Gastrocnemius medialis (tissue), 4 donors: ENCODE measurements around the gene VPS8. TPM values are rescaled to one million over a fixed set of nuclear protein-coding genes. Genes with fewer than 3 reads are reported as not detected.

Experiments used
- ATAC-seq, 2 donors: fragments of 150-250 bp; one replicate each; pipeline ENCODE4 v1.9.1; 2016
- DNase-seq, 2 donors: peaks; one replicate each; pipeline ENCODE4 v3.0.0-alpha.2; 2019
- H3K27ac ChIP-seq, 4 donors: fragments of 200-600 bp; sonication (generic); 1 replicate in 1 of 4; 2 replicates in 3 of 4; pipeline ENCODE4 v1.5.1; 2016 to 2018; ENCODE audit warnings: mild to moderate bottlenecking in 2 of 4, moderate library complexity in 1 of 4
- H3K27me3 ChIP-seq, 3 donors: fragments of 200-600 bp; sonication (generic) in 2 of 3; 1 replicate in 1 of 3; 2 replicates in 2 of 3; pipeline versions ENCODE4 v1.5.1 to v1.6.0; 2016 to 2019; ENCODE audit warnings: mild to moderate bottlenecking in 1 of 3, moderate library complexity in 1 of 3
- H3K36me3 ChIP-seq, 2 donors: fragments of 200-600 bp; sonication (generic) in 1 of 2; one replicate each; pipeline ENCODE4 v1.5.1; 2017 to 2018
- H3K4me1 ChIP-seq, 2 donors: fragments of 200-600 bp; sonication (generic) in 1 of 2; one replicate each; pipeline ENCODE4 v1.5.1; 2016 to 2017; ENCODE audit warnings: mild to moderate bottlenecking in 2 of 2
- H3K4me3 ChIP-seq, 4 donors: fragments of 200-600 bp; sonication (generic) in 3 of 4; 1 replicate in 1 of 4; 2 replicates in 3 of 4; pipeline ENCODE4 v1.5.1; 2016 to 2019; ENCODE audit warnings: mild to moderate bottlenecking in 2 of 4
- H3K9me3 ChIP-seq, 3 donors: fragments of 200-600 bp; sonication (generic) in 2 of 3; 1 replicate in 1 of 3; 2 replicates in 2 of 3; pipeline ENCODE4 v1.5.1; 2016 to 2019
- POLR2A ChIP-seq, 2 donors: fragments of 450-650 bp; IDR thresholded peaks; one replicate each; pipeline ENCODE4 v1.6.1; 2017; ENCODE audit warnings: antibody characterized with exemption in 2 of 2, mild to moderate bottlenecking in 2 of 2, moderate library complexity in 2 of 2
- in situ Hi-C, 4 donors: fragments of 200-750 bp; cut with MboI; loops; one replicate each; pipeline versions ENCODE4 v1.15.0 to v1.8.0; 2017; ENCODE audit warnings: low sequenced_read_pairs in 4 of 4
- intact Hi-C: fragments of 100-400 bp; cut with DNase I; formaldehyde crosslinking; loops from one replicate; pipeline ENCODE4 v1.15.1; 2023; ENCODE audit warnings: low total_unique reads
- total RNA-seq, 4 donors: library from RNA; depleted of rRNA; stranded (reverse); fragments of >200 nt; gene quantifications; one replicate each; pipeline versions ENCODE4 v1.1.0 to v1.2.3, GENCODE V29; 2016
- TF ChIP-seq, protein P1 (sequence below), 5 experiments: fragments of 450-650 bp in 3 of 5; fragments of 200-600 bp in 2 of 5; sonication (generic) in 2 of 5; IDR thresholded peaks in 4 of 5; conservative IDR thresholded peaks in 1 of 5; 1 replicate in 4 of 5; 2 replicates in 1 of 5; pipeline ENCODE4 v1.5.1; 2016 to 2019; ENCODE audit warnings: antibody characterized with exemption in 5 of 5, mild to moderate bottlenecking in 3 of 5, moderate library complexity in 3 of 5

VPS8 gene
- total RNA-seq, 4 donors from 2014 or later, result 37.2 to 64.1 (median 51.2) TPM

GRCh38 chr3:184786280-184786941 lies 25.6 kb upstream of the VPS8 start:
- intact Hi-C loops, result no loop called here
- H3K4me3 ChIP-seq, result peak overlapping the region in 1 of 4 donors; percentile 2
- no peak for TF ChIP-seq POLR2A (IDR thresholded peaks at IDR 0.05)
- TF ChIP-seq, protein P1, sequence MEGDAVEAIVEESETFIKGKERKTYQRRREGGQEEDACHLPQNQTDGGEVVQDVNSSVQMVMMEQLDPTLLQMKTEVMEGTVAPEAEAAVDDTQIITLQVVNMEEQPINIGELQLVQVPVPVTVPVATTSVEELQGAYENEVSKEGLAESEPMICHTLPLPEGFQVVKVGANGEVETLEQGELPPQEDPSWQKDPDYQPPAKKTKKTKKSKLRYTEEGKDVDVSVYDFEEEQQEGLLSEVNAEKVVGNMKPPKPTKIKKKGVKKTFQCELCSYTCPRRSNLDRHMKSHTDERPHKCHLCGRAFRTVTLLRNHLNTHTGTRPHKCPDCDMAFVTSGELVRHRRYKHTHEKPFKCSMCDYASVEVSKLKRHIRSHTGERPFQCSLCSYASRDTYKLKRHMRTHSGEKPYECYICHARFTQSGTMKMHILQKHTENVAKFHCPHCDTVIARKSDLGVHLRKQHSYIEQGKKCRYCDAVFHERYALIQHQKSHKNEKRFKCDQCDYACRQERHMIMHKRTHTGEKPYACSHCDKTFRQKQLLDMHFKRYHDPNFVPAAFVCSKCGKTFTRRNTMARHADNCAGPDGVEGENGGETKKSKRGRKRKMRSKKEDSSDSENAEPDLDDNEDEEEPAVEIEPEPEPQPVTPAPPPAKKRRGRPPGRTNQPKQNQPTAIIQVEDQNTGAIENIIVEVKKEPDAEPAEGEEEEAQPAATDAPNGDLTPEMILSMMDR (IDR thresholded peaks at IDR 0.05 in 4 of 5, conservative IDR thresholded peaks at IDR 0.05 in 1 of 5), result no peak

DNA sequence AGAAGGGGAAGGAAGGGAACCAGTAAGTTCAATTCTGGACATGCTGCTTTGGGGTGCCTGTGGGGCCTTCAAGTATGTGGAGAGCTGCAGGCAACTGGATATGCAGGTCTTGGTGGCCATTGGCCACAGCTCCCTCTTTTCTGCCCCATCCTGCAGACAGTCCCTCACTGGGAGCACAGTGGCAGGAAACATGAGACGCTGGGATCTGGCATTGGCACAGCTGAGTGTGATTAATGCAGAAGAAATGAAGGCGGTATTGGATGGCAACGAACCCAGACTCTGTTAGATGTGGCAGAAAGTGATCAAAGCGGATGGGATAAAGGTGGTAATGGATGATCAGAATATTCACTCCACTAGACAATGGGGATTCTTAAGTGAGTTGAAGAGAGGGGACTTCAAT lies 23.2 kb upstream of the VPS8 start:
- ATAC-seq (peak; percentile 90 to 92), DNase-seq (peak; percentile 17 to 41)
- TF ChIP-seq POLR2A (IDR thresholded peaks at IDR 0.05), result no peak
- TF ChIP-seq, protein P1 (IDR thresholded peaks at IDR 0.05 in 4 of 5, conservative IDR thresholded peaks at IDR 0.05 in 1 of 5), result no peak
- Histone ChIP-seq H3K36me3 (no peaks in the 10 kb centered on the region), H3K9me3 (no peaks in the 10 kb centered on the region), H3K27me3 (no peaks in the 10 kb centered on the region), H3K4me3 (no peak overlapping the region), H3K4me1 (peaks cover 11 to 18% of the 10 kb centered on the region in 2 donors), H3K27ac (no peak overlapping the region)
- in situ Hi-C loops (loop anchor here in 2 of 4 donors (25.0 kb wide), 2 partner anchors 426 to 901 kb away; partner anchors contain the start of genes CLCN2 (in 1 of the 2), PARL (in 1 of the 2) and POLR2H (in 1 of the 2)), intact Hi-C loops (no loop called here)

More at GRCh38 chr3:184786280-184786941, 25.6 kb upstream of the VPS8 start:
- Histone ChIP-seq H3K9me3 (no peaks in the 10 kb centered on the region), H3K36me3 (no peaks in the 10 kb centered on the region), H3K4me1 (peaks cover 11 to 18% of the 10 kb centered on the region in 2 donors), H3K27ac (peak overlapping the region in 1 of 4 donors; percentile 18), H3K27me3 (no peaks in the 10 kb centered on the region)
- in situ Hi-C loops, result loop anchor here in 2 of 4 donors (25.0 kb wide), 2 partner anchors 424 to 899 kb away; partner anchors contain the start of genes CLCN2 (in 1 of the 2), PARL (in 1 of the 2) and POLR2H (in 1 of the 2)
- DNase-seq (peak; percentile 29 to 54), ATAC-seq (peak in 1 of 2 donors; percentile 36)

GRCh38 chr3:184789314-184789998 lies 22.5 kb upstream of the VPS8 start:
- H3K4me1 ChIP-seq, result peaks cover 11 to 18% of the 10 kb centered on the region in 2 donors
- H3K9me3 ChIP-seq, result no peaks in the 10 kb centered on the region
- TF ChIP-seq POLR2A (IDR thresholded peaks at IDR 0.05), result no peak
- TF ChIP-seq, protein P1 (IDR thresholded peaks at IDR 0.05 in 4 of 5, conservative IDR thresholded peaks at IDR 0.05 in 1 of 5), result no peak
- DNase-seq (no peak), ATAC-seq (no peak)
- no peaks in the 10 kb centered on the region for H3K27me3 ChIP-seq
- in situ Hi-C loops, result loop anchor here in 2 of 4 donors (25.0 kb wide), 2 partner anchors 427 to 902 kb away; partner anchors contain the start of genes CLCN2 (in 1 of the 2), PARL (in 1 of the 2) and POLR2H (in 1 of the 2)
- H3K36me3 ChIP-seq, result no peaks in the 10 kb centered on the region
- H3K4me3 ChIP-seq, result no peak overlapping the region
- intact Hi-C loops, result no loop called here
- no peak overlapping the region for H3K27ac ChIP-seq

GRCh38 chr3:184791171-184791570 lies 20.8 kb upstream of the VPS8 start:
- DNase-seq, result no peak
- no peak overlapping the region for H3K4me3 ChIP-seq
- in situ Hi-C loops, result loop anchor here in 2 of 4 donors (25.0 kb wide), 2 partner anchors 429 to 904 kb away; partner anchors contain the start of genes CLCN2 (in 1 of the 2), PARL (in 1 of the 2) and POLR2H (in 1 of the 2)
- H3K36me3 ChIP-seq, result no peaks in the 10 kb centered on the region
- H3K9me3 ChIP-seq, result no peaks in the 10 kb centered on the region
- ATAC-seq, result no peak
- no peak overlapping the region for H3K27ac ChIP-seq
- peaks cover 11 to 15% of the 10 kb centered on the region in 2 donors for H3K4me1 ChIP-seq
- intact Hi-C loops, result no loop called here
- H3K27me3 ChIP-seq, result no peaks in the 10 kb centered on the region
- TF ChIP-seq, protein P1 (IDR thresholded peaks at IDR 0.05 in 4 of 5, conservative IDR thresholded peaks at IDR 0.05 in 1 of 5), result no peak
- no peak for TF ChIP-seq POLR2A (IDR thresholded peaks at IDR 0.05)
